NCI-H146 treated with DMSO at 0.1 percent for 48 hours (cell line): ENCODE measurements around the gene RTF1.
A peak's percentile ranks its signal among the peaks of the same experiment; 100 is the strongest.
"Not testable (repeated sequence)": the region's sequence is repeated elsewhere in the genome, so short reads cannot be mapped to it uniquely, and the experiment has no call there.

ENCODE experiments used
- DNase-seq: peaks from one replicate; lab custom pipeline; 2025; ENCODE audit not compliant: unreplicated experiment; lab: John Stamatoyannopoulos, UW

The RTF1 gene

GRCh38 chr15:41435037-41435786 lies 18.3 kb downstream of the RTF1 start:
- no peak for DNase-seq

GRCh38 chr15:41437448-41437847 lies 20.6 kb downstream of the RTF1 start:
- no peak for DNase-seq

DNA sequence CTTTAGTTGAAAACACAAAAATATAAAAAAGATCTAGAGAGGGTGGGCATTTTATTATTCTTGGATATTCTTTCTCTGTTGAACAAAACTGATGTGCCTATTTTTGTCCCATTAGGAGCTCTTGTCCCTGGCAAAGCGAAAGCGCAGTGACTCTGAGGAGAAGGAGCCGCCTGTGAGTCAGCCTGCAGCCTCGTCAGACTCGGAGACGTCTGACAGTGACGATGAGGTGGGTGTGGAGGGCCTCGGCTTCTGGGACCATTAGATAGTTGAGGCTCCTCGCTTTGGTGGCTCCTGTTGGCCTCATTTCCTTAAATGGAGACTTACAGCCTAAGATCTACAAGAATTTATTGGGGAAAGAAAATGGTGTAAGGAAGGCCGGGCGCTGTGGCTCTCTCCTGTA lies 21.3 kb downstream of the RTF1 start:
- no peak for DNase-seq

DNA sequence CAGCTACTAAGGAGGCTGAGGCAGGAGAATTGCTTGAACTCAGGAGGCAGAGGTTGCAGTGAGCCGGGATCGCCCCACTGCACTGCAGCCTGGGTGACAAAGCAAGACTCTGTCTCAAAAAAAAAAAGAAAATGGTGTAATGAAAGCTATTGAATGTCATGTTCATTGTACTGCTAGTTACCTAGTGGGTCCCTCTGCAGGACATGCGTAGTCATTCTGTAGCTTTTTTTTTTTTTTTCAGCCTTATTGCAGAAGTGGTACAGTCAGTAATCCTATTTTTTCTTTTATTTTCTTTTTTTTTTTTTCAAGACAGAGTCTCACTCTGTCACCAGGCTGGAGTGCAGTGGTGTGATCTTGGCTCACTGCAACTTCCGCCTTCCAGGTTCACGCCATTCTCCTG lies 21.9 kb downstream of the RTF1 start:
- DNase-seq: not testable (repeated sequence)

- no peak for DNase-seq
Measured at GRCh38 chr15:41443275-41443674, 26.4 kb downstream of the RTF1 start.

DNA sequence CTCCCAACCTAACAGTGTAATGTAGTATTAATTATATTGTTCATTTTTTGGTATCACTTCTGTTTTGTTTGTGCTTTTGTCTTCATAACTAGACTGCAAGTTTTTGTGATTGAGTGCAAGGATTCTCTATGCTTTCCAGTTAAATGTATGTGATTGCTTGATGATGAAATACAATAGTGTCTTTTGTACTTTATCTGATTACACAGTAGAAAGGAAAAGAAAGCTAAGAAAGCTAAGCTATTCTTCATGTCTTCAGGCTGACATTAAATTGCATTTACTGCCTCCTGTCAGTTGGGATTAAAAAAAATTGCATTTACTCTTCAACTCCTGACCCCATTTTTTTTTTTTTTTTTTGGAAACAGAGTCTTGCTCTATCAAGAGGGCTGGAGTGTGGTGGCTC lies 28.5 kb downstream of the RTF1 start:
- no peak for DNase-seq

GRCh38 chr15:41462084-41462795 lies 45.3 kb downstream of the RTF1 start:
- no peak for DNase-seq

DNA sequence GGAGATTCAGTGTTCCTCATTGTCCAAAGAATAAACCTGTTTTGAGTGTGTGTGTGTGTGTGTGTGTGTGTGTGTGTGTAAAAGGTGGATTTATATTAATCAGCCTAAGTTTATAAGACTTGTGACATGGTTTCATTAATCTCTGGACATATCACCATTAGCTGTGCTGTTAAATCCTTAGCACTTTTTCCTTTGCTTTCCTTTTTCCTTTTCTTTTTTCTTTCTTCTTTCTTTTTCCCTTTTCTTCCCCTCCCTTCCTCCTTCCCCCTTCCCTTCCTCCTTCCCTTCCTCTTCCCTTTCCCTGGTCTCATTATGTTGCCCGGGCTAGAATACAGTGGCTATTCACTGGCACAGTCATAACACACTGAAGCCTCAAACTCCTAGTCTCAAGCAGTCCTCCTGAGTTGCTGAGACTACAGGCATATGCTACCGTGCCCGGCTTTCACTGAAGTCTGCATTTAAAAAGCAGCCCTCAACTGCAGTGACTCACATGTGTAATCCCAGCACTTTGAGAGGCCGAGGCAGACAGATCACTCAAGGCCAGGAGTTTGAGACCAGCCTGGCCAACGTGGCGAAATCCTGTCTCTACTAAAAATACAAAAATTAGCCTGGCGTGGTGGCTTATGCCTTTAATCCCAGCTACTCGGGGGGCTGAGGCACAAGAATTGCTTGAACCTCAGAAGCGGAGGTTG lies 48.1 kb downstream of the RTF1 start:
- DNase-seq: no peak

- DNase-seq: peak; percentile 2
Measured at GRCh38 chr15:41465822-41466421, 49.0 kb downstream of the RTF1 start.

DNA sequence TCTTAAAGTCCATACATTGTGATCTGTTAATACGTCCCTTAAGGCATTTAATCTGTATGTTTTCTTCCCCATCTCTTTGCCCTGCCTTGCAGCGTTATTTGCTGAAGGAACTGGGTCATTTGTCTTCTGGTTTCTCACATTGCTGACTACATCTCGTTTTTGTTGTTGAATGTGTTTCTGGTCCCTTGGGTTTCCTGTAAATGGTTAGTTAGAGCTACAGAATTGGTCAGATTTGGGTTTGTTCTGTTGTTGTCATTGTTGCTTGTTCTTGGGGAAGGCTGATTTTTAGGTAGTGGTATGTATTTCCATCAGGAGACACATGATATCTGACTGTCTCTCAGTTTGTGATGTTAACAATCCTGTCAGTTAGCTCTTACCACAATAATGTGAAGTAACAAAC lies 49.8 kb downstream of the RTF1 start:
- no peak for DNase-seq

DNA sequence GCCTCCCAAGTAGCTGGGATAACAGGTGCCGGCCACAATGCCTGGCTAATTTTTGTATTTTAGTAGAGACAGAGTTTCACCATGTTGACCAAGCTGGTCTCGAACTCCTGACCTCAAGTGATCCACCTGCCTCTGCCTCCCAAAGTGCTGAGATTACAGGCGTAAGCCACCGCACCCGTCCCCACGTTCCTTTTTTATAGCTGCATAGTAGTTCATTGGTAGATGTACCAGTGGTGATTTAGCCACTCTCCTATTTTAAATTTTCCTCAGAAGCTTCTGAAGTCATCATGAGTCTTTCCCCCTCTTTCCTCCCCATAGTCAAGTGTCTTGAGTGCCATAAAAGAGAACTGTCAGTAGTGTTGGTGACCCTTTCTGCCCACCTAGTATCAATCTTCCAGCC lies 52.7 kb downstream of the RTF1 start:
- DNase-seq: not testable (repeated sequence)

- no peak for DNase-seq
Measured at GRCh38 chr15:41473418-41473817, 56.5 kb downstream of the RTF1 start.

DNA sequence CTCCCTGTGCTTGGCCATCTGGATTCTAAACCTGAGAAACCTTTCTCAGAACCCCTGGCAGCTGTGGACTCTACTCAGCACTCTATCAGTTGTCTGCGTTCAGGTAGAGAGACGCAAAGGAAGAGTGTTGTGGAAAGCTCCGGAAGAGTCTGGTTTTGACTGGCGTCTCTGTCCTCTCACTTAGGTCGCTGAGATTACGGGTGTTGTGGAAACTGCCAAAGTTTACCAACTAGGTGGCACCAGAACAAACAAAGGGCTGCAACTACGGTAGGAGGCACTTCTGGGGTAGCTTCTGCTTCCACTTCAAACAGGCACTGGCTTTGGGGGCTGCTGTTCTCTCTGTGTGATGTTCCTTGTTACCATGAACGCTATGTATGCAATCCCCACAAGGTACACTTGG lies 57.5 kb downstream of the RTF1 start:
- no peak for DNase-seq

- DNase-seq: no peak
Measured at GRCh38 chr15:41474941-41475340, 58.0 kb downstream of the RTF1 start.

GRCh38 chr15:41476416-41477048 lies 59.6 kb downstream of the RTF1 start:
- DNase-seq: no peak

GRCh38 chr15:41480396-41481140 lies 63.7 kb downstream of the RTF1 start:
- no peak for DNase-seq

GRCh38 chr15:41482110-41482877 lies 65.4 kb downstream of the RTF1 start:
- DNase-seq: no peak

DNA sequence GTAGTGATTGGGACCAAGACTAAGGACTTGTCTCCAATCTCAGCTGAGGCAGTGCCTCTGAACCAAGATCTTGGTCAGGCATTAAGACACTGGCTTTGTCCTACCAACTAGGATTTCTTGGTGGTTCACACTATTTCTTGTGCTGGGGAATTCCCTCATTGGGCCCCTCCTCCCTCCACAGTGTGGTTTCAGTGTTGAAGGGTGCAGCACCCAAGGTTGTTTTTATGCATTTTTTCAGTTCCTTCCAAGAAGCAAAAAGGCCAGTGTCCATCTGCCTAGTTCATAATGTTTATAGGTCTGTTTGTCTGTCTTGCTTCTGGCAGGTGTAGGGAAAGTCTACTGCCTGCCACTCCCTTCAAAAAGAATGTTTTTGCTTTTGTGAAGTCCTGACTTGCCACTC lies 66.2 kb downstream of the RTF1 start:
- no peak for DNase-seq

GRCh38 chr15:41483519-41483918 lies 66.6 kb downstream of the RTF1 start:
- DNase-seq: no peak
